Measurements from ENCODE around the gene TELO2.
A peak's percentile ranks its signal among the peaks of the same experiment; 100 is the strongest.

The TELO2 gene

DNA sequence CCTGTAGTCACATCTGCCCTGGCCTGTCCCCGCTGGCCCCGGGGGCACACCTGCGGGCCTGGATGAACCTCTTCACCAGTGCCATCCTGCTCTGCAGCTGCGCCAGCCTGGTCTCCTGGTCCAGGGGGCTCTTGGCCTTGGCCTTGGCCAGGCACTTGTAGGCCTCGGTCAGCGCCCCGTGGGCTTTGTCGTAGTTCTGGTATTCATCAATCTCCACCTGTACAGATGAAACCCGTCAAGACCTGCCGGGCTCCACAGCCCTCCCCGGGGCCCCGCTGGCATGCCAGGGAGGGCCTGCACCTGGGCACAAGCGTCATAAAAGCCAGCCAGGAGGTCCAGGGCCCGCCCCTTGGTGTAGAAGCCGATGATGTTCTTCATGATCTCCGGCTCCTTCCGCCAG lies 26.7 kb downstream of the TELO2 start:
- DNase-seq, result no peak

DNA sequence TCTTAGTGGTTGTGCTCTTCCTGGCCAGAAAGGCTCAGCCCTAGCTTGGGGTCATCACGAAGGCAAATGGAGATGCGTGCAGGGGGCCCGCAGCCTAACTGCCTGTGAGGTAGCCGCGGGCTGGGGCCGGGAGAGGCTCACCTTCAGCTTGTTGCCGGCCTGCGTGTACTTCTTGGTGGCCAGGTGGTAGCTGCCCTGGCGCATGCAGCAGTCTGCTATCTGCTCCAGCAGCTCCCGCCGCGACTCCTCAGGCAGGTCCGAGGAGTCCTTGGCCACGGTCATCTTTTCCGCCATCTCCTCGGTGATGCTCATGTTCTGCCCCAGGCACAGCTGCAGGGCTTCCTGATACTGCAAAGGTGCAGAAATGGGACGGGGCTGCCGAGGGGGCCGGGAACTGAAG lies 27.3 kb downstream of the TELO2 start:
- DNase-seq, result no peak

GRCh38 chr16:1523581-1524245 lies 30.6 kb downstream of the TELO2 start:
- no peak for DNase-seq

GRCh38 chr16:1524366-1524765 lies 31.2 kb downstream of the TELO2 start:
- DNase-seq, result no peak

- no peak for DNase-seq
Measured at GRCh38 chr16:1525871-1526607, 32.9 kb downstream of the TELO2 start.

- DNase-seq, result no peak
Measured at GRCh38 chr16:1526608-1527555, 33.7 kb downstream of the TELO2 start.

DNA sequence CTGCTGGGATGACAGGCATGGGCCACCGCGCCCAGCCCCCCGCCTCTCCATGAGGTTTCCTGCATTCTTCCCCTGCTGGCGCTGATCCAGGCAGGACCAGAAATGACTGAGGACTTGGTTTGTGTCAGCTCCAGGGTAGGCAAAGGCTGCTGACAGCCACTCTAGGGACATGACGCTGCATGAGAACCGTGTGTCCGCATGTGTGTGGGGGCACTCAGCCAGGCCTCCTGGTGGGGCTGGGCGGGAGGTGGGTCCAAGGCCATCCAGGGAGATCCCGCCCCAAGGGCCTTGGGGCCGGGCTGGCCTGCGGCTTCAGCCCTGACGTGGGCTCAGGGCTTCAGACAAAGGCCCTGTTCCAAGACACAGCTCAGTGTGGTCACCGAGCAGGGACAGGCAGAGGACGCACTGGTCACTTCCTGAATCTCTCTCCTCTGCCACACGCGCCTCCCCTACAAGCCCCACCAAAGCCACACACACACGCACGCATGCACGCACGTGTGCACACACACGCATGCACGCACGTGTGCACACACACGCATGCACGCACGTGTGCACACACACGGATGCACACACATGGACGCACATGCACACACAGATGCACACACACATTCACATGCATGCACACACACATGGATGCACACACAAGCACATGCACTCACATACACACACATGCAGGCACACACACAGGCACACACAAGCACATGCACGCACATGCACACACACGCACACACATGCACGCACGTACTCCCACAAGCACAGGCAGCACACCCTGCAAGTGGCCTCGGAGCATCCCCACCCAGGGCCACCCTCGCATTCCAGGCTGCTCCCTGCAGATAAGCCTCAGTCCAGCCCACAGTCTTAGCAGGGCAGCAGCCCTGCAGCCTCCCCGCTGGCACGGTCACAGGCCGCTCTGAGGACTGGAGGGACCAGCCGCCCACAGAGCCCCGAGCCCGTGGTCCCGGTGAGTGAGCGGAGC lies 35.0 kb downstream of the TELO2 start:
- no peak for DNase-seq

DNA sequence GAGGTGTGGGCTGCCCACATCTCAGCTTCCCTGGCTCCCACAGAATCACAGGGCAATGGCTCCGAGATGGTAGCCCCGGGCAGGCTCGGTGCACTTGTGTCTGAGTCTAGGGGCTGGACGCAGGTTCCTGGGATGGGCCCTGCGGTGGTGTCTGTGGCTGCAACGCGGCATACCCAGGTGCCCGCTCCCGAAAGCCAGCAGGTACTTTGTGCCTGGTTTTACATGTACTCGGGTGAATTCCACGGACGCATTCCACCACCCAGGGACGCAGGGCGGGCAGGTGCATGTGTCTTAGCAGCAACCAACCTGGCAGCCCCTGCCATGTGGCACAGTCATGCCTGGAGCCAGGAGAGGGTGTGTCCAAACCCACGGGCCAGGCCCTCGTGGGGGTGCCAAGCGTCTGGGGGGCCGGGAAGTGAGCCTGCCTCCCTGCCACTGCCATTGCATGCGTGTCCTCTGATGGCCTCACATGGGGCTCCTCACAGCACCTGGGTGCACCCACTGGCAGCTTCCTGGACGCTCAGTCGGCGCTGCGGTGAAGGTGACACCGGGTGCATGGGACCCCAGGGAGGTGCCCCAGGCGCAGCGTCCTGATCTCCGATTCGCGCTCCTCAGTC lies 35.9 kb downstream of the TELO2 start:
- DNase-seq, result no peak

DNA sequence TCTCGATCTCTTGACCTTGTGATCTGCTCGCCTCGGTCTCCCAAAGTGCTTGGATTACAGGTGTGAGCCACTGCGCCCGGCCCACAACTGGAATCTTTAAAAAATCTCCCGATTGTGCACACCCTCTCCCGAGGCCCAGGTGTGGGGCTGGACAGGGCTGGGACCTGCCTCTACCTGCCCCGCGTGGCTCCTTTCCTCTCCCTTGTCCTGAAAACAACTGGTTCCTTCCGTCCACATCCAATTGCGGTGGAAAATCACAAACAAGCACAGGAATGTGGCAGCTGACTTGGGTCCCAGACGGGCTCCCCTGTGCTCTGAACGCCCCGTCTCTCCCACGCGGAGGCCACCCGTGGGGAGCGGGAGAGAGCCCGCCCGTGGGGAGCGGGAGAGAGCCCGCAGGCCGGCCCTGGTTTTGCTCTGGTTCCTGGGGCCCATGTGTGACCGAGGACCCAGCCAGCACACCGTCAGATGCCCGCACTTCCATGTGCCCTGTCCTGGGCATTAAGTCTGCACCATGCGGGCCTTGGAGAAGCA lies 37.3 kb downstream of the TELO2 start:
- DNase-seq, result no peak

GRCh38 chr16:1530883-1531637 lies 37.9 kb downstream of the TELO2 start:
- peak; percentile 40 for DNase-seq

DNA sequence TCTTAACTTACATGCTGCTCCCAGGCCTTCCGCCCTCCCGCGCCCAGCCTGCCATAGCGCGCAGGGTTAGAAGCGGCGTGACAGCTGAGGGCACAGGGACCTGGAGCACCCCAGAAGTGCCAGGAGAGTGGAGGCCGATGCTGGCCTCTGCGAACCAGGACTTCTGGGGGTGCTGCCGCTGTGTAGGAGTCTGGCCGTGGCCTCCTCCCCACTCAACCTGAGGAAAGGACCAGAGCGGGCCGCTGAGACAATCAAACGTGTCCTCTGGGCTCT lies 38.4 kb downstream of the TELO2 start:
- DNase-seq, result peak; percentile 47

- DNase-seq, result peak; percentile 49
Measured at GRCh38 chr16:1532081-1532760, 39.1 kb downstream of the TELO2 start.

- no peak for DNase-seq
Measured at GRCh38 chr16:1532771-1533170, 39.6 kb downstream of the TELO2 start.

GRCh38 chr16:1533443-1533951 lies 40.3 kb downstream of the TELO2 start, which contains the start of gene TMEM204:
TSS of gene TMEM204 (plus strand) at chr16:1533666. CDS start at chr16:1534276, 610 bp downstream.
- peak; percentile 51 for DNase-seq

DNA sequence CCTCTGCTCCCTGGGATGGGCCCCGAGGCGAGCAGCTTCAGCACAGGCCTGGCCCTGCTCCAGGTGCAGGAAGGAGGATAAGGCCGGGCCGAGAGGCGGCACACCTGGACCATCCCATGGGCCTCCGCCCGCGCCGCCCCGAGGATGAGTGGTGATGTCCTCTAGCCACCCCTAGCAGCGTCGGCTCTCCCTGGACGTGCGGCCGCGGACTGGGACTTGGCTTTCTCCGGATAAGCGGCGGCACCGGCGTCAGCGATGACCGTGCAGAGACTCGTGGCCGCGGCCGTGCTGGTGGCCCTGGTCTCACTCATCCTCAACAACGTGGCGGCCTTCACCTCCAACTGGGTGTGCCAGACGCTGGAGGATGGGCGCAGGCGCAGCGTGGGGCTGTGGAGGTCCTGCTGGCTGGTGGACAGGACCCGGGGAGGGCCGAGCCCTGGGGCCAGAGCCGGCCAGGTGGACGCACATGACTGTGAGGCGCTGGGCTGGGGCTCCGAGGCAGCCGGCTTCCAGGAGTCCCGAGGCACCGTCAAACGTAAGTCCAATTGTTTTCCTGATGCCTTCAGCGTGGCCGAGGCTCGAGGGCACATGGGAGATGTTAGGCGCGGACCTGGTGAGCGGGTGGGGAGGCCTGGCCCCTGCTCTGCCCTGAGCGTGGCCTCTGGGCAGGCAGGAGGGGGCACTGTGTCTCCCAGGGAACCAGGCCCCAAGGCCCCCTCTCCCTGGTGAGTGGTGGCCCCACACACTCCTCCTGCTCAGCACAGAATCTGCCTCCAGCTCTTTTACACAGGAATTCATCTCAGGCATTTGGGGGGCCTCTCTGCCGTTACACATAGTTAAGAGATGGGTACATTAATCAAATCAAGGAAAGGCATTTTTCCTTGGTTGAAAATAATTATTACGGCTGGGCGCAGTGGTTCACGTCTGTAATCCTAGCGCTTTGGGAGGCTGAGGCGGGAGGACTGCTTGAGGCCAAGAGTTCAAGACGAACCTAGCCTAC lies 41.2 kb downstream of the TELO2 start:
- DNase-seq, result no peak

- peak; percentile 23 for DNase-seq
Measured at GRCh38 chr16:1535391-1536291, 42.5 kb downstream of the TELO2 start.

DNA sequence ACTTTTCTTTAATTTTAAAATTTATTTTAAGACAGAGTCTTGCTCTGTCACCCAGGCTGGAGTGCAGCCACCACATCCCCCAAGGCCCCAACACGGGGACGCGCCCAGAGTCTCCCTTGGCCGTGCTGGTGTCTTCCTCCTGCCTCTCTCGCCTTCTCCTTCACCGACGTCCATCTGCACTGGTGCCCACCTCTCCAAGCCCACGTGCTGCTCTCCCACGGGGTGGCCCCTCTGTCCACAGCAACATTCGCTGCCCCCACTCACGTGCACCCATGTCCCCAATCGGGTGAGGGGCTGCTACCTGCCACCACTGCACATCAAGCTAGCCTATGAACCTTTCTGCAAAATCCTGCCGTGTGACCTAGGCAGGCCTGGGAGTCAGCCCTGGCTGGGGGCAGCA lies 43.4 kb downstream of the TELO2 start:
- no peak for DNase-seq

Data from right kidney (tissue), 1 donor.